Small intestine (tissue), 7 donors: ENCODE data around the gene BAD. TPM values are rescaled to one million over a fixed set of nuclear protein-coding genes. Genes with fewer than 3 reads are reported as not detected.

ENCODE experiments used
- DNase-seq, 2 donors: peaks; one replicate each; pipeline versions ENCODE4 v3.0.0 to v3.0.0-alpha.2; 2013
- FAIRE-seq: peaks from 2 replicates; lab custom pipeline; 2012; peaks lifted over from hg19 to GRCh38; lab: Jason Lieb, UNC
- H3K27ac ChIP-seq, 3 donors: one replicate each; pipeline ENCODE4 v1.5.1; 2013; ENCODE audit warnings: low read length in 2 of 3, mild to moderate bottlenecking in 2 of 3, control low read depth in 1 of 3, inconsistent platforms in 1 of 3, low read depth in 1 of 3, moderate library complexity in 1 of 3
- H3K27me3 ChIP-seq, 3 donors: one replicate each; pipeline ENCODE4 v1.6.1; 2013; ENCODE audit warnings: low read length in 3 of 3, inconsistent platforms in 1 of 3; ENCODE audit not compliant: control insufficient read depth in 3 of 3, insufficient read depth in 3 of 3
- H3K36me3 ChIP-seq, 3 donors: one replicate each; pipeline ENCODE4 v1.6.1; 2013; ENCODE audit warnings: low read length in 3 of 3, inconsistent platforms in 1 of 3, low read depth in 1 of 3, mild to moderate bottlenecking in 1 of 3, moderate library complexity in 1 of 3; ENCODE audit not compliant: control insufficient read depth in 3 of 3, insufficient read depth in 2 of 3
- H3K4me1 ChIP-seq, 3 donors: one replicate each; pipeline ENCODE4 v1.6.1; 2013; ENCODE audit warnings: low read length in 2 of 3, inconsistent platforms in 1 of 3, low read depth in 1 of 3, mild to moderate bottlenecking in 1 of 3, moderate library complexity in 1 of 3; ENCODE audit not compliant: control insufficient read depth in 3 of 3, insufficient read depth in 2 of 3
- H3K4me3 ChIP-seq, 3 donors: one replicate each; pipeline ENCODE4 v1.5.1; 2013; ENCODE audit warnings: low read length in 3 of 3, control low read depth in 1 of 3, inconsistent platforms in 1 of 3, low read depth in 1 of 3, mild to moderate bottlenecking in 1 of 3, moderate library complexity in 1 of 3
- H3K9me3 ChIP-seq, 2 donors: one replicate each; pipeline ENCODE4 v1.6.1; 2013; ENCODE audit warnings: low read depth in 1 of 2, low read length in 1 of 2; ENCODE audit not compliant: control insufficient read depth in 2 of 2, insufficient read depth in 1 of 2
- WGBS, 3 donors: extraction: QIAGEN DNeasy Blood & Tissue Kit; methylation state at CpG; one replicate each; pipeline ENCODE4 v1.1.7; 2013; 5-methylcytosine and 5-hydroxymethylcytosine counted together
- polyA plus RNA-seq, 4 donors: library from polyadenylated mRNA; stranded (reverse) in 3 of 4; unstranded in 1 of 4; fragments of 200-250 nt in 3 of 4; fragments of 120-200 nt in 1 of 4; gene quantifications; one replicate each; pipeline versions ENCODE4 v1.2.1 to v1.2.3, GENCODE V29; 2013
- donor health status: healthy with polysubstance abuse.
- donor health status: control.
- donor health status: control.
- donor health status: Bipolar disorder and iron deficiency.
- donor health status: healthy.

The BAD gene
- polyA plus RNA-seq, 4 donors: 41.2 to 98.6 (median 74.1) TPM

DNA sequence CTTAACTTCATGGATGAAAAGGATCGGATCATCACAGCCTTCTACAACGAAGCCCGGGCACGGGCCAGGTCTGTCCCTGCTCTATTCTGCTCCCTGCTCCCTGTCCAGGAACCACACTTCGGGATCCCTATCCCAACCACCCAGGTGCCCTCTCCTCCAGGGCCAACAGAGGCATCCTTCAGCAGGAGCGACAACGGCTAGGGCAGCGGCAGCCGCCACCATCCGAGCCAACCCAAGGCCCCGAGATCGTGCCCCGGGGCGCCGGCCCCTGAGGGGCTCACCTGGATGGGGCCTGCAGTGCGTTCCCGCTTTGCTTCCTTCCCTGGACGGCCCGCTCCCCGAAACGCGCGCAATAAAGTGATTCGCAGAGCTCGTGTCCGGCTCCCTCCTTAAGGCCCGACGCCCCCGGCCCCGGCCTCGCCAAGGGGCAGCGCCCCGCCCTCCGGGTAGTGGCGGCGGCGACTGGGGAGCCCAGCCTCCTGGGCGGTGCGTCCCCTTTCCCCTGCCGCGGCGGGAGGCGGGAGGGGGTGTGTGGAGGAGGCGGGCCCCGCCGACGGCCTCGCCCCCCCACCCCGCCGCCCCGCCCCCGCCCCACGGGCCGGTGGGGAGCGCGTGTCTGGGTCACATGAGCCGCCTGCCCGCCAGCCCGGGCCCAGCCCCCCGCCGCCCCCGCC is 50.4 kb downstream of the BAD start, which contains the start of gene VEGFB:
Gene VEGFB (plus strand): TSS at position 672 of the 674 bp plus-strand sequence. CDS start 250 bp downstream, outside the sequence.
- peak within 1 kb of the TSS; percentile 61 to 82 (median 74) for H3K4me3 ChIP-seq
- WGBS, 3 donors: 3 to 7% (median 5%) methylated on average over 17 to 62 of the region's 62 CpGs
- no peaks in the 10 kb centered on the region for H3K27me3 ChIP-seq
- DNase-seq (peak; percentile 63 to 80), FAIRE-seq (no peak)
- H3K9me3 ChIP-seq: no peaks in the 10 kb centered on the region
- peaks cover 0 to 56% (median 2%) of the 10 kb centered on the region in 3 donors for H3K4me1 ChIP-seq
- H3K36me3 ChIP-seq: peaks cover 0 to 44% (median 0%) of the 10 kb centered on the region in 3 donors
- peak within 1 kb of the TSS; percentile 33 to 81 (median 39) for H3K27ac ChIP-seq

DNA sequence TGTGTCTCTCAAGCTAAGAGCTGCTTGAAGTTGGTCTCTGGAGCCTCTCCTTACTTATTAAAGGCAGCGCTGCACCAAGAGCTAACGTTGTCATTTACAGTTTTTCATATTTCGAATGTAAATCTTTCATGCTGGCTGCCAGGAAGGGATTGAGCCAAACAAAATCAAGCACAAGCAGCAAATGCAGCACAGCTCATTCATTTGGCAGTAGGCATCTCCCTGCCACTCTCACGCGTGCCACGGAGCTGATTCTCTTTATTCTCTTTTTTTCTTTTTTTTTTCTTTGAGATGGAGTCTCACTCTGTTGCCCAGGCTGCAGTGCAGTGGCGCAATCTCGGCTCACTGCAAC is 51.5 kb downstream of the BAD start:
- WGBS, 3 donors: 86 to 88% (median 88%) methylated on average over 8 of the region's 8 CpGs
- FAIRE-seq (no peak), DNase-seq (no peak)
- H3K9me3 ChIP-seq: no peaks in the 10 kb centered on the region
- H3K4me3 ChIP-seq: no peak overlapping the region
- H3K4me1 ChIP-seq: peaks cover 0 to 54% (median 2%) of the 10 kb centered on the region in 3 donors
- H3K36me3 ChIP-seq: peaks cover 0 to 33% (median 0%) of the 10 kb centered on the region in 3 donors
- H3K27me3 ChIP-seq: no peaks in the 10 kb centered on the region
- no peak overlapping the region for H3K27ac ChIP-seq

DNA sequence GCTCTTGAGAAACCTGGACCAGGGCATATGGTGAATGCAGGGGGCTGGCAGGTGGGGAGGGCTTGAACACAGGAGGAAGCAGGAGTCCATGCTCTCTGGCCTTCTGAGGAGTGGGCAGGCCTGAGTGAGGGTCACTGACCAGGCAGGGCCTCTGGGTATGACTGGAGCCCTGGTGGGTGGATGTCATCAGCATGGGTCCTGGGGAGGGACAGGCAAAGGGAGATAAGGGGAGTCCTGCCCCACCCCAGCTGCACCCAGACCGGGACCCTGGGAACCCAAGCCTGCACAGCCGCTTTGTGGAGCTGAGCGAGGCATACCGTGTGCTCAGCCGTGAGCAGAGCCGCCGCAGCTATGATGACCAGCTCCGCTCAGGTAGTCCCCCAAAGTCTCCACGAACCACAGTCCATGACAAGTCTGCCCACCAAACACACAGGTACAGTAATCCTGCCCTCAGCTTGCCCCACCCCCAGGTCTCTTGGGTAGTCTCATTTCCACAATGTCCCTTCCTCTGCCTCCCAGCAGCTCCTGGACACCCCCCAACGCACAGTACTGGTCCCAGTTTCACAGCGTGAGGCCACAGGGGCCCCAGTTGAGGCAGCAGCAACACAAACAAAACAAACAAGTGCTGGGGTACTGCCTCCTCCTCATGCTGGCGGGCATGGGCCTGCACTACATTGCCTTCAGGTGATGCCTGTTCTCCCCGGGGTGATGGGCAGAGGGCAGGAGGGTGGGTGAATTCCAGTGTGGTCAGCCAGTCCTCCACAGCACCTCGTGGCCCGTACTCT is 52.1 kb downstream of the BAD start:
- no peak overlapping the region for H3K27ac ChIP-seq
- WGBS, 3 donors: 78 to 85% (median 82%) methylated on average over 14 to 15 of the region's 15 CpGs
- H3K4me3 ChIP-seq: no peak overlapping the region
- H3K27me3 ChIP-seq: no peaks in the 10 kb centered on the region
- FAIRE-seq (no peak), DNase-seq (no peak)
- H3K4me1 ChIP-seq: peaks cover 0 to 51% (median 2%) of the 10 kb centered on the region in 3 donors
- H3K36me3 ChIP-seq: peaks cover 0 to 27% (median 0%) of the 10 kb centered on the region in 3 donors
- H3K9me3 ChIP-seq: no peaks in the 10 kb centered on the region

DNA sequence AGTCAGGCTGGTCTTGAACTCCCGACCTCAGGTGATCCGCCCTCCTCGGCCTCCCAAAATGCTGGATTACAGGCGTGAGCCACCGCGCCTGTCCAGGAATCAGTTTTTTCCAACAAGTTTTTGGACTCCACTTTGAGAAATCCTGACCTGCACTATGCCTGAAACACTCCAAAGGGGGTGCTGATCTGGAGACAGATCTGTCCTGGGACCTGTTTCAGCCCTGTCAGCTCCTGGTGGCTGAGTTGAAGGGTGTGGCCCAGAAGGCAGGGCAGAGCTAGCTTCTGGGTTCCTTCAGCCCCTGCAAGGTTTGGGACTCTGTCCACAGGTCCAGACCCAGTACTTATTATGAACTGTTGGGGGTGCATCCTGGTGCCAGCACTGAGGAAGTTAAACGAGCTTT is 52.9 kb downstream of the BAD start:
- H3K36me3 ChIP-seq: peaks cover 0 to 21% (median 0%) of the 10 kb centered on the region in 3 donors
- no peaks in the 10 kb centered on the region for H3K27me3 ChIP-seq
- peaks cover 0 to 55% (median 2%) of the 10 kb centered on the region in 3 donors for H3K4me1 ChIP-seq
- no peak overlapping the region for H3K27ac ChIP-seq
- WGBS, 3 donors: 60 to 86% (median 74%) methylated on average over 7 of the region's 7 CpGs
- DNase-seq: no peak
- FAIRE-seq: no peak
- H3K9me3 ChIP-seq: no peaks in the 10 kb centered on the region
- H3K4me3 ChIP-seq: no peak overlapping the region

DNA sequence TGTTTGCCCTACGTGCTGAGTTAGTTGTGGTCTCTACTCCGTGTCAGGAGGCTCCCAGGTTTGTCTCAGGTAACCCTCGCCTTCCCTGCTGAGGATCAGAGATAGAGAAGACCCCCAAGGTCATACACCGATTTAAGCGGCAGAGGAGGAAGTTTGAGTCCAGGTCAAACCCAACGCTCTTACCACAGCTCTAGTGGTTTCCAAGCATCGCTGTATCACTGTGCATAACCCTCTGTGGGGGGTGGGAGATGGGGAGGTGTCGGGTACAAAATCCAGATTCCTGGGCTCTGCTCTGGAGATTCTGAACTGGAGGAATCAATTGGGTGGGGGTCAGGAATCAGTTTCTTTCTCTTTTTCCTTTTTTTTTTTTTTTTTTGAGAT is 53.5 kb downstream of the BAD start:
- DNase-seq: no peak
- H3K4me1 ChIP-seq: peaks cover 0 to 53% (median 2%) of the 10 kb centered on the region in 3 donors

DNA sequence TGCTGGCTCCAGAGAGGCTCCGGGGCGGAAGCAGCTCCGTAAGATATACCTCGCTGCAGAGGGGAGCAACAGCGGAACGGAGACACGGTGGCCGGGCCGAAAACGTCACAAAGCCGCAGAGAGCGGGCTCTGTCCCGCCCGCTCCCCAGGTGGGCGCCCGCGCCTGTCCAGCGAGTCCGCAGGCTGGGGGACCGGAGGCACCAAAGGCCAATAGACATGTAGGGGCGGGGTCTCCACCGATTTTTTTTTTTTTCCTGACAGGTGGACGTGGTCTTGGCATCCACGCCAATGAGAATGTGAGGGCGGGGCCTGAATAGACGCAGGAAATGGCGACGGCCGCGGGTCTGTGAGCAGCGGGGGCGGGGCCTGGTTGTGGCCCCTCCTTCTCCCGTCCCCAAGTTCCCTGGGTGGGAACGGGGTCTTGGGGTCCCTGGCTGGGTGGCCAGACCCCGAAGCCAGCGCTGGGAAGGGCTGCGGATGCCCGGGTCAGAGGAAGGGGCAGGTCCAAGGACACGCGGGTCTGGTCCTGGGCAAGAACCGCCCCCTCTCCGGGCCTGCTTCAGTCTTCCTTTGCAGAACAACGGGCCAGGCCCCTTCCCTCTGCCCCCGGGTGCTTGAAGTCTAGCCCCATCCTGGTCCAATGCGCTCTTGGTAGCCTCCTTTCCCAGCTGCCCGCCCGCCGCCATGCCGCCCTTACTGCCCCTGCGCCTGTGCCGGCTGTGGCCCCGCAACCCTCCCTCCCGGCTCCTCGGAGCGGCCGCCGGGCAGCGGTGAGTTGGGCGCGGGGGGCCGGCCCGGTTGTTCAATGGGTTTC is 54.1 kb downstream of the BAD start, which contains the start of gene DNAJC4:
Gene DNAJC4 (plus strand): TSS at position 378 of the 814 bp plus-strand sequence. CDS start 307 bp downstream, at position 685.
- DNase-seq (peak; percentile 96), FAIRE-seq (no peak)
- 0% methylated on average over 48 to 62 of the region's 62 CpGs for WGBS, 3 donors
- no peaks in the 10 kb centered on the region for H3K9me3 ChIP-seq
- H3K36me3 ChIP-seq: peaks cover 0 to 12% (median 0%) of the 10 kb centered on the region in 3 donors
- peaks cover 0 to 50% (median 2%) of the 10 kb centered on the region in 3 donors for H3K4me1 ChIP-seq
- H3K27ac ChIP-seq: peak within 1 kb of the TSS; percentile 83 to 97 (median 86)
- H3K4me3 ChIP-seq: peak within 1 kb of the TSS; percentile 73 to 81 (median 78)
- no peaks in the 10 kb centered on the region for H3K27me3 ChIP-seq

More for the DNA sequence above, 53.5 kb downstream of the BAD start:
- Histone ChIP-seq H3K9me3 (no peaks in the 10 kb centered on the region), H3K27me3 (no peaks in the 10 kb centered on the region), H3K36me3 (peaks cover 0 to 17% (median 0%) of the 10 kb centered on the region in 3 donors), H3K4me3 (peak overlapping the region; percentile 73 to 81 (median 78)), H3K27ac (peak overlapping the region; percentile 83 to 97 (median 86))
- WGBS, 3 donors: 5 to 7% (median 6%) methylated on average over 8 of the region's 8 CpGs
- no peak for FAIRE-seq

DNA sequence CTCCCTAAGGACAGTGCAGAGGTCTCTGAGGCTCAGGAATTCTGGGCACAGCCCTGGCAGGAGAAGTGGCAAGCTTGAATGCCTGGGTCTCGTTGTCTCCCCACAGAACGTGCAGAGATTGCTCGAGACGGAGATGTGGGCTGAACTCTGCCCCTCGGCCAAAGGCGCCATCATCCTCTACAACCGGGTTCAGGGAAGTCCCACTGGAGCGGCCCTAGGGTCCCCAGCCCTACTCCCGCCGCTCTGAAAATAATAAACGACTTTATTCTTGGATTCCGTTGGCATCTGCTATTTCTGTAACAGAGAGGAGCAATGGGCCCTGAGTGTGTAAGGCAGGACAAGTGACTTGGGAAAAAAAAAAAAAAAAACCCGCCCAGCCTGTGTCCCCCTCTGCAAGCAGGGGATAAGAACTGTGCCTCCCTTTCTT is 54.7 kb downstream of the BAD start:
- H3K9me3 ChIP-seq: no peaks in the 10 kb centered on the region
- WGBS, 3 donors: 25 to 33% (median 29%) methylated on average over 13 of the region's 13 CpGs

More for the DNA sequence above, 54.7 kb downstream of the BAD start:
- Histone ChIP-seq H3K4me3 (peak overlapping the region; percentile 51 to 81 (median 73)), H3K27me3 (no peaks in the 10 kb centered on the region), H3K4me1 (peaks cover 0 to 50% (median 3%) of the 10 kb centered on the region in 3 donors), H3K36me3 (peaks cover 0 to 10% (median 0%) of the 10 kb centered on the region in 3 donors), H3K27ac (peak overlapping the region; percentile 58 to 97 (median 86))
- FAIRE-seq (no peak), DNase-seq (peak in 1 of 2 donors; percentile 57)
